ENCODE data around the gene ATP9A.
"Not testable (repeated sequence)": the region's sequence is repeated elsewhere in the genome, so short reads cannot be mapped to it uniquely, and the experiment has no call there.

ATP9A gene

DNA sequence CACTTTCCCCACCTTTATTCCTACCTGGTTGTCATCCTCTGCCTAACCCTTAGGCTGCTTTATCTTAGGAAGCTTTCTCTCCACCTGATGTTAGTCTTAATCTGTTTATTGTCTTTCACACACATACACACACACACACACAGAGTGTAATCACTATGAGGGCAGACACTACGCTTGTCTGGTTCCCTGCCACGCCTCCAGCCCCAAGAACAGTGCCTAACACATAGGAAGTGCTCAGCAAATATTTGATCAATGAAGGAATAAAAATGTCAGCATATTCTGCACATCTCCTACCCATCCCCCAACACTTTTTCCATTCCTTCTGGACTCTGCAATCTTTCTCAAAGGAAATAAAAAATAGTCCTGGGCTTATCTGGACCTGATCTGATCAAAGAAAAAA lies 174.6 kb downstream of the ATP9A start:
- no peak for DNase-seq

DNA sequence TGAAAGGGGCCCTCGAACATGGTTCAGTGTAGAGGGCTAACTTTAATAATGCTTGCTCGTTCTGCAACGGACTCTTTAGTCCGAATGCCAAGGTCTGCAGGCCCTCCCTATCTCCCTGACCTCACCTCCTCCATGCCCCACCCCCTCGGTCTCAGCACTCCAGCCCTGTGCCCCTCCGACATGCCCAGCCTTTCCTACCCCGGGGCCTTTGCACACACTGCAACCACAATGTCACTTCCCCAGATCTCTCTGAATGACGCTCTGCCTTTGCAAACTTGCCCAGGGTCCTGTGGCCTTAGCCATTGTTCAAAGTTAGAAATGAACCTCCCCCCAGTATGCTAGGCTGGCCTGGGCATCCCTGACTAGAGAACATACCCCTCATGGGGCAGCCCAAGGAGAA lies 175.6 kb downstream of the ATP9A start:
- DNase-seq, result no peak

DNA sequence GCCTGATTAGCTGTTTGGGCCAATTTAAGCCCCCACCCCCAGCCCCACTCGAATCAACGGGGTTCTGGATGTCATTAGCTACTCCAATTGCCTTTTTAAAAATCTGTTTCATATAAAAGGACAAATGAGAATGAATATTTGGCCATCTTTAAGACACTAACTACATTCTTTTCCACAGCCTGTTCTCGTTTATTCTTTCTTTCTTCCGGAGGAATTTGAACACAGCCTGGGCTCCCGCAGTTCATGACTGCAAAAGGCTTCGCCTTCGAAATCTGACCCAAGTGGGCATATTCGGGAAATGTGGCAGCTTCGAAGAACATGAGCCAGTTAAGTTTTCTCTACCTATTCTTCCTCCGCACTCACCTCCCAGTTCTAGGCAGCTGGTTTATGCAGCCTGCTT lies 176.3 kb downstream of the ATP9A start:
- DNase-seq, result no peak

DNA sequence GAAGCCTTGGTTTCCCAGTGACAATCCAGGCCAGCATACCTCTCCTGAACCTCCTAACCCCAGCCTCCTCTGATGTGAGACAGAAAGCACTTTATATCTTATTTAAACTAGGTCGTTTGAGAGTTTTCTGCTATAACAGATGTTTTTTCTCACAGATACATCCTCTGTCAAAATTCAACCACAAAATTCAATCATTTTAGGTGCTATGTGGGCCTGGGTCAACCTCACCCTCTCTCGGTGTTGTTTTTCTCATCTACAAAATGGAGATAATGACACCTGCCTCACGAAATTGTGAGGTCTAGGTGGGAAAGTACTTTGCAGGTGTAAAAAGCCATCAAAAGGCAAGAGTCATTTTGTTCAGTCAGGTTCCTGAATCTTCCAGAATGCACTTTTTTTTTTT lies 179.4 kb downstream of the ATP9A start:
- DNase-seq, result no peak

DNA sequence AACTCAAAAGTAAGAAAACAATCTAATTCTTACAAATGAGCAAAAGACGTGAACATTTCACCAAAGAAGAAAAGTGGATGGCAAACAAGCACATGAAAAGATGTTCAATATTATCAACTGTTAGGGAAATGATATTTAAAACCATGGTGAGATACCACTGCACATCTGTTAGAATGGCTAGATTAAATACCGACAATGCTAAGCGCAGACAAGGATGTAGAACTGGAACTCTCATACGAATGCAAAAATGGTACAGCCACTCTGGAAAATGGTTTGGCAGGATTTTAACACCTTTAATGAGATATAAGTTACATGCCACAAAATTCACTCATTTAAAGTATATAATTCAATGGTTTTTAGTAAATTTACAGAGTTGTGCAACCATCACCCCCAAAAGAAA lies 181.0 kb downstream of the ATP9A start:
- DNase-seq, result no peak

DNA sequence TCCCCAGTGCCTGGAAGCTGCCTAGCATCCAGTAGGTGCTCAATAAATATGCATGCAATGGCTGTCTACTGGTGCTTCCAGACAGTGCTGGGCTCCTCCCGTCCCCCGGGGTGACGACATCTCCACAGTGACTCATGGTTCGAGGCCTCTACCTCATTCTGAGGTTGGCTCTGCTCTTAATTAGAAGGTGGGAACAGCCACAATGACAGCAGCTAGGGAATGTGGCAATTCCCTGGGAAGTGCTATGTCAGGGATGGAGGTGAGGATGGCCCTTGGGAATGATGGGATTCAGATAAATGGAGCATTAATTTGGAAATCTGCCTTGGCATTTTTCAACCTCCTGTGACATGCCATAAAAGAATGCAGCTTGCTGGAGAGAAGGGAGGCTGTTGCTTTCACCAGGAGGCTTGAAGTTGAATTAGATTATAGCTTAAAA lies 182.2 kb downstream of the ATP9A start:
- no peak for DNase-seq

DNA sequence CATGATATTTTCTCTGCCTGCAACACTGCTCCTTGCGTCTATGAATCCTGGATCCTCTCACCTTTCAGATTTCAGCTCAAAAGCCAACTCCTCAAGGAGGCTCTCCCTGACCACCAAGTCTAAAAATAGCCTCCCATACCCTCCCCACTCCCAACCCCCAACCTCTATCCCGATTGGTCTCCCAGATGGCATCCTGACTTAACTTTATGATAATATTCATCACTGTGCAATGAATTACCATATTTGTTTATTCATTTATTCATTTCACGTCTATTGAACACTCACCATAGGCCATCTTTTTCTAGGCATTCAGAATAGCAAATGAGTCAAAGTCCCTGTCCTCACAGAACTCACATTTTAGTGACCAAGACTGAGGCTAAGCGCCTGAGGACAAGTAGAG lies 183.0 kb downstream of the ATP9A start:
- DNase-seq, result no peak

DNA sequence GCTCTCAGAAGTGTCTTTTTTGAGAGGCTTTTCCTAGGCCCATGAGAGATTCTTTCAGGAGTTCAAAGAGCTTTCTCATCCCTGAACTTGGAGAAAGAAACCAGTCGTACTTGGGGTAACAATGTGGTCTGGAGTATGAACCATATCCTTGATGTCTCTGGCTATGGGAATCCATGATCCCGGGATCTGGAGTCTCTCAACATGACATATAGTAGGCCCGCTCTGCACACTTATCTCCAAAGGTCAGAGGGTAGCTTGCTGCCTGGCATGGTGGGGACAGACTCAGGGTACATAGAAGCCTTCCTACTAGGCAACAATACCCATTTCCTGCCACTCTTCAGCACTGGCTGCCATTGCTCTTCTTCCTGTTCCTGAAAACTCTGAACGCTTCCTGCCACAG lies 183.5 kb downstream of the ATP9A start:
- no peak for DNase-seq

DNA sequence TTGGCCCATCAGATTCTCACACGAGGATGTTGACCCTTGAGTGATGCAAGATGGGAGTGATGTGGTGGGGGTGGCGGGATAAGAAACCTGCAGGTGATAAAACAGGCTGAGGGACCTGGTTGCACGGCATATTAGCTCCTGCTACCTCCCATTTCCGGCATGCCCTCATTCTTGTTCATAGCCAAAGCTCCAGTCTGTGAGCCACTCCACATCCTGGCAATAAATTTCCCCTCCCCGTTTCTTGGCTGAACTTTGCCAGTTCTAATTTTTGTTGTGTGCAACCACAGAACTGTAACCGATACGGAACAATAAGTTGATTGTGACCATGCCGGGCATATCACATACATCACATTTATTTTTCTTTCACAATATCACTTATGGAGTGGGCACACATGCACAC lies 184.1 kb downstream of the ATP9A start:
- no peak for DNase-seq

DNA sequence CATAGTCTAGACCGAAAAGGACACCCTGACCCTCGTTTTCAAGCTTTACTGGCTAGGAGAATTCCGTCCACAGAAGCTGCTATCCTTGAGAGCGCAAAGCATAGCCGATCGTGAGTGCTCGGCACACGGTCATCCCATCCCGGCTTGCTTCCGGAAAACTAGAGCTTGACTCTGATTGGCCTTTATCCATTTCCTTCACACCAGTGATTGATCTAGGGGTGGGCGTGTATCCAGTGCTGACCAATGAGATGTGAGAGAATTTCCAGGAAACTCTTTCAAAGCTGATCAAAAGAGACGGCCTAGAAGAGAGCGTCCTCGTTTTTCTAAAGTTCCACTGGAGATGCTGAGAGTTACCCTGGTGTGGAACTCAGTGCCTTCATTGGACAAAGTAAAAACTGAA lies 184.7 kb downstream of the ATP9A start:
- DNase-seq, result peak; percentile 15

DNA sequence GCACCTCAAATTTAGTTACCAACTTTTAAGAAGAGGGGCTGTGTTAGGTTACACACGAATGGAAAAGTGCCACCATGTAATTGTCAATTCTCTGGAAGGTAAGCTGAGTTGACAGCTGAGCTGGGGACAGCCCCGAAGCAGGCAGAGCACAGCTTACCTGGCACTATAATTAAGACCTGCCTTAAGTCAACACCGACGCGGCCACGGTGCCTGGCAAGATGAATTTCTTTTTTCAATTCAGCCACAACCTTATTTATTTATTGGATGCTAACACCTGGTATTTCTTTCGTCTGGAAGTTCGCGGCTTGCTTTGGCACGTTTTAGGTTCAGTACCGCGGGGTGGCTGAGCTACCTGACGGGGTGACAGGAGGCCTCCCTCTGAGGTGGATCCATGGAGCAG lies 185.1 kb downstream of the ATP9A start:
- no peak for DNase-seq

DNA sequence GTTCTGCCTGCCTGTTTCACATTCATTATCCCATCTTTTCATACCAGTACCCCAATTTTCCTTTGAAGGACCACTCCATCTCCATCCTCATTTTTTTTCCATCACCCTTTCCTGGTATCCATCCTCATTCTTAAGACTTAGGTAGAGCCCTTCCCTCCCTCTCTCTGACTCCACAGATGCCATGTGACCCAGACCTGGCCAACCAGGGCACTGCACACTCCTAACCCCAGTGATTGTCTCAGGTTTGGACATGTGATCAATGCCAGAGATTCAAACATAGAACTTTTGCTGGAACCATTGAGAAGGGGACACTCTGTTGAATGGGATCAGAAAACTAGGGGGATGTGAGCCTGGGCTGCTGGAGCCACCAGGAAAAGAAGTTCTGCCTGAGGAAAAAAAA lies 186.6 kb downstream of the ATP9A start:
- no peak for DNase-seq

DNA sequence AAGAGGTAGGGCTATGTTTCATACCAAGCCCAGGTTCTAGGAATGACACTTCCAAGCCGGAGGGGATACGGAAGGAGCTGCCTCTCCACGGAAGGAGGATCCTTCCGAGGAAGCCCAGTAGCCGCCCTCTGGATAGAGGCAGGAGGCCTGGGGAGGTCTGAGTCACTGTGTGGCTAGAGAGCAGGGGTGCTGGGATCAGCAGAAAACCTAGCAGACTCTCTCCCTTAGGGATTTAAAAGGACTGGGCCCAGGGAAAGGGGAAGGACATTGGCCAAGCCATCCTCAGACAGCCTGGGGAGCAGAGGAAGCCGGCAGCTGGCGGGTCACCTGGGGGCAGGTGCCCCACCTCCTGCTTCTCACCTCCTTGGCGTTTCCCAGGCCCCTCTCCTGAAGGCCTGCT lies 189.1 kb downstream of the ATP9A start:
- no peak for DNase-seq

DNA sequence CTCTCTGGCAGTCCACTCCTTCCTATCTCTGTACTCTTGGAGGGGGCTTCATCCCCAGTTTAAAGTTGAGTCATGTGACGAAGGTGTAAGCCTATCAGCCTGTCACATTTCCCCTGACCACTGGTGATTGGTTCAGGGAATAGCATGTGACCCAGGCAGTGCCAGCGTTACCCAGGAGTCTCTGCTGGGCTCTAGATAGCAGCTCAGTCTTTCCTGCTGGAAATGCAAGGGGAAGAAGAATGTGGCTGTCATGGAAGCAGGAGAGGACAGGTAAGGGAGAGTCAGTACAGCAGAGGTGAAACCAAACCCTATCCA lies 190.1 kb downstream of the ATP9A start:
- no peak for DNase-seq

DNA sequence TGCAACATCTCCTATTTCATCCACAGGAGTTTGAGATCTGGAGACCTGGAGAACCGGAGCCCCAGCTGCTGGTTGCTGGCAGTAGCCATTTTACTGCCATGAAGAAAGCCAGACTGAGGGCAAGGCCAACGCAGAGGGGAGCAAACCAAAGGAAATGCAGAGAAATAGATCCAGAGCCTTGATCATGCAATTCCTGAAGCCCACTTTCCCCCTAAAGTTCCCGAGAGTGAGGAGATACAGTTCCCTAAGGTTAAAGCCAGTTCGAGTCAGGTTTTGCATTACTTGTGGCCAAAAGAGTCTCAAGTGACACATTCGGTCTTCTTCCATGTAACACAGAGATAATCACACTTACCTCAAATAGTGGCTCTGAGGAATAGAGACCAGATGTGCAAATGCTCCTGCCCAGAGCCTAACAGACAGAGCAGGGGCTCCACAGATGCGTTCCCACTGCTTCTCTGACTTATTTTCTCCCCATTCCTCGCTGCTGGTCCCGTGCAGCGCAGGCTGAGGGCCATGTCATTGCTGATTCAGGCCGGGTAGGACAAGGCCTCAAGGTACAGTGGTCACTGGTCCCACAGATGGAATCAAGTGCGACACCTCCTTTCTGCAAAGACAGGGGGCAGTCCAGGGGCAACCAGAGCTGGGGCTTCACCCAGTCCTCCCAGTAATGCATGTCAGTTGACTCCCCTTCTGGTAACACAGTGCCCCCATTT lies 190.6 kb downstream of the ATP9A start:
- DNase-seq, result no peak

DNA sequence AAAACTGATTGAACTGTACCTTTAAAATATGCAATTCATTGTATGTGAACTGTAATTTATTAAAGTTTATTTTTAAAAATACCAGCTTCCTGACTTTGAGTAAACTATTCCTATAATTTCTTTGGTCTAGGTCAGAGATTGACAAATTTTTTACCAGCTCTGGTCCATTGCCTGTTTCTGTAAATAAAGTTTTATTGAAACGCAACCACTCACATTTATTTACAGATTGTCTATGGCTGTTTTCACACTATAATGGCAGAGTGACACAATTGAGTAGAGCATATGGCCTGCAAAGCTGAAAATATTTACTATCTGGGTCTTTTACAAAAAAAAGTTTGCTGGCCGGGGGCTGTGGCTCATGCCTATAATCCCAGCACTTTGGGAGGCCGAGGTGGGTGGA lies 192.7 kb downstream of the ATP9A start:
- no peak for DNase-seq

DNA sequence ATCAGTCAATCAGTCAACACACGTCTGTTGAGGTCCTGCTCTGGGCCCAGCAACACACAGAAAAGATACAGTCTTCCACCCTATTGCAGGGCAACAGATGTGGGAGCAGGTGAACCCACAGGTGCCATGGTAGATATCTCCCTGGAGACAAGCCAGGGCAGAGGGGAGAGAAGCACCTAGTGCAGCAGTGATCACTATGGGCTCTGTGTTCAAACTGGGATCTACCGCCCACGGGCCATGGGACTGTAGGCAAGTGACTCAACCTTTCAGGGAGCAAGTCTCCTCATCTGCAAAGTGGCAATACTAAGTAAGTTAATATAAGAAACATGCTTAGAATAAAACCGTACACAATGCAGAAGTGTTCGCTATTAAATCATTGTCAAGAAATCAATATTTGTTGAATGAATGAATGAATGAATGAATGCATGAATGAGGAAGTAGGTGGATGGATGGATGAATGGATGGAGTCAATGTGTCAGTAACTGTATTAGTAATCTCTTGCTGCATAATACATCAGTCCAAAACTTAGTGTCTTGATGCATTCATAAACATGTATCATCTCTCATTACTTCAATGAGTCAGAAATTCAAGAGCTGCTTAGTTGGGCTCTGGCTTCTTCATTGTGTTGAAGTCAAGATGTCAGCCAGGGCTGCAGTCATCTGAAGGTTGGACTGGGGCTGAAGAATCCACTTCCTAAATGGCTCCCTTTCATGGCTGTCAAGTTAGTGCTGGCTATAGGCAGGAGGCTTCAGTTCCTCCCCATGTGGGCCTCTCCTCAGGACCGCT lies 193.7 kb downstream of the ATP9A start:
- DNase-seq, result no peak

DNA sequence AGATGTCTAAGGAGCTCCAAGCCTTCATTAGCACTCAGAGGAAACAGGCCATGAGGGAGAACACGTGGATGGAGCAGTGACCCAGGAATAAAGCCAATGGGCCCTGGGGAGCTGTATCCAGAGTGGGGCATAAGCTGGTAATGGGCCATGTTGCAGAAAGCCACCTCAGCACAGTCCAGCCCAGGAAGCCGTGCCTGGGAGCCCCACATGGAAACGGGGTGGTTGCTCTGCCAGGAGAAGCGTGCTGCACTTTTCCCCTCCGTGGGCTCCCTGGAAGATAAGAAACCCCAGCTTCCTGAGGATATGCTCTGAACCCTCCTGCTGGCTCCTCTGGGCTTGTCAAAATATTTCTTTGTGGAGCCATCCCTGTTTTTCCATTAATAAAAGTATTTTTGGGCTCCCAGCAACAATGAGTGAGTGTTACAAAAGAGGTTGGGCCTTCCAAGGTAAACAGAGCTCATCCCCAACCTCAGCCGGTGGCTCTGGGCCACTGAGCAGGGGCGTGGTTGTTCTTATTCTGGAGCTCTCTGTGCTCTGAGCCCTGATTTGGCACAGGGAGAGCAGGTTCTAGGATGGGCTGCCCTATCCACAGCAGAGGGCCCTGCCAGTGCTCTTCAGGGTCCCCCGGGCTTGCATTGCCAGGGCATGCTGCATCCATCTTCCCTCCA lies 194.5 kb downstream of the ATP9A start:
- DNase-seq, result no peak

DNA sequence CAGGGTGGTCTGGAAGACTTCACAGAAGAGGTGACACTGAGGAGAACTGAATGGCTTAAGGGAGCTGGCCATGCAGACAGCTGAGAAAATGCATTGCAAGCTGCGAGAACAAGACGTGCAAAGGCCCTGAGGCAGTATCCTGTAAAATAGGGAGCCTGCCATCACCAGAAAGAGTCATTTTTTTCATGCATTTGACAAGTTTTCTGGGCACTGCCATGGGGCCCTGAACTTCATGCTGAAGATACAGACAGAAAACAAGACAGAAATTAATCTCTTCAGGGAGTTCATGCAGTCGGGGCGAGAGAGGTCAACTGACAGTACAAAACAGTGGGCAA lies 196.8 kb downstream of the ATP9A start:
- no peak for DNase-seq

DNA sequence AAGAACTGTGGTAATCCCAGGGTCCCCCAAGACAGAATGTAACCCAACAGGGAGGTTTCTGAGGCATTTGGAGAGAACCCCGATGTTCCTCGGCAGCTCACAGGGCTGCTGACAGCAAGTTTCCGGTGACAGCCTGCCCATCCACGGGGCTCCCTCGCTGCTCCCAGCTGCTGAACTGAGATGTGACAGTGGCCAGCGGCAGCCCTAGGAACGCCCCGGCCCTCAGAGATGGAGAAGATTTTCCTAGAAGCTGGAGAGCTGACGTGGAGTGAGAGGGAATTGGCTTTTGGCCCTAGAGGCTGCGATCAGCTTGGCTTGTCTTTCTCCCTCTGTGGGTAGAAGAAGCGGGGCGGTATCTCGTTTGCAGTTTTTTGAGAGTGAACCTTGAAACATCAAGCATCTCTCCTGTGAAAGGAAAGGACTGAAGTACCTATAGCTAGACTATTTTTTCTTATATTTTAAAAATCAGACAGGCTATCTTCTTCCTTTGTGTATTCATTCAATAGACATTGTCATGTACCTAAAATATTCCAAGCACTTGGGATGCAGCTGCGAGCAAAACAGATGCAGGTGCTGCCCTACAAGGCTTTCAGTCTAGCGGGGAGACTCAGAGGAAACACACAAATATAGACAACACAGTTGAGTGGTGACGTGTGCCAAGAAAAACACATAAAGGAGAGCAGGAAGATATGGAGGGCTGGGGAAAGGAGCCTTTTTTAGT lies 197.3 kb downstream of the ATP9A start:
- no peak for DNase-seq

DNA sequence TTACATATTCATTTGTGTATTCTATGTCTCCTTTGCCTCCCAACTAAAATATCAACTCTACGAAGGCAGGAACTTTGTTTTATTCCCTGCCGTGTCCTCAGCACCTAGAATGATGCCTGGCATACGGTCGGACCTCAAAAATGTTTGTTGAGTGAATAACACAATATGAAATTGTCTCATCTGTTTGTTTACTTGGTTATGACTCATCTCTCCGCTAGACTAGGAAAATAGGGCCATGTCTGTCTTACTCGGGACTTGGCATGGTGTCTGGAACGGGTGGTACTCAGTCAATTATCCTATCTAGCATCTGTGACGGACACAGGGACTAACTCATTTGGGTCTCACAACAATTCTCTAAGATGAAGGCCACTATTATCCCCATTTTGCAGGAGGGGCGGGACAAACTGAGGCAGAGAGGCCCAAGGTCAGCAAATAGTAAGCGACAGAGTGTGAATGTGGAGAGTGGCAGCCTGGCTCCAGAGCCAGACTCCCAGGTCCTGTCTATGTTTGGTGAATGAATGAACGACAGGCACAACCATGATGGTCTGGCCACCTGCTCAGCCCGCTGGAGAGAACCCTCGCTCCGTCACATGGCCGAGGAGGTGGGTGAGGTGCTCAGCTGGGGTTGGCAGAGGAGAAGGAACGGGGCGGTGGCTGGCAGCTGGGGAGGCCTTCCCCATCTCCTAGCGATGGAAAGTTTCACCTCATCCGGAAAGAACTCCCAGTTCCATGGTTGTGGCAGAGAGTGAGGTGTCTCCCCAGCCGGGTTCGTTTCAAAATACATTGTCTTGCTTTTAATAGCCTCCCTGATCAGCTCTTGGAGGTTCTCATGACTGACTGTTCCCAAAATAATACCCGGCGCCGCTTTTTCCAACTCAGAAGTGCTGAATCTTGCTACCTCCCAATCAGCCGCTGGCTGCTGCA lies 198.1 kb downstream of the ATP9A start:
- no peak for DNase-seq

DNA sequence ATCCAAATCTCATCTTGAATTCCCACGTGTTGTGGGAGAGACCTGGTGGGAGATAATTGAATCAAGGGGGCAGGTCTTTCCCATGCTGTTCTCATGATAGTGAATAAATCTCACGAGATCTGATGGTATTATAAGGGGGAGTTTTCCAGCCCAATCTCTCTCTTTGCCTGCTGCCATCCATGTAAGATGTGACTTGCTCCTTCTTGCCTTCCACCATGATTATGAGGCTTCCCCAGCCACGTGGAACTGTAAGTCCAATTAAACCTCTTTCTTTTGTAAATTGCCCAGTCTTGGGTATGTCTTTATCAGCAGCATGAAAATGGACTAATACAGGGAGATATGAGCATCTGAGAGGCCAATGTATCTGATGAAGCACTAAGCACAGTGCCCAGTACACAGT lies 199.7 kb downstream of the ATP9A start:
- DNase-seq, result not testable (repeated sequence)

DNA sequence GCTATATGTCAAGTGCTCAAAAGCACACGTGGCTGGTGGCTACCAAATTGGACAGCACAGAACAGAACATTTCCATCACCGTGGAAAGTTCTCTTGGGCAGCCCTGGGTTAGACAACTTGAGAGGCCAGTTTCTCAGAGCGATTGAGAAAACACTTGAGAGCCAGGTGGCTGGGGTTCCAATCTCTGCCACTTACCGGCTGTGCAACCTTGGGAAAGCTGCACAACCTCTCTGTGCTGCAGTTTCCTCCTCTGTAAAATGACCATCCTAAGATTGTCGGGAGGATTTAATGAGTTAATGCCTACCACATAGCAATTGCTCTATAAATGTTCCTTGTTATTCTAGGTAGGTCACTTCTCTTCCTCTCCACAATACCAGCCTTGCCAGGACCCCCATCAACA lies 200.6 kb downstream of the ATP9A start:
- DNase-seq, result no peak
